ENCODE measurements around the gene PNPLA7. TPM values are rescaled to one million over a fixed set of nuclear protein-coding genes. Genes with fewer than 3 reads are reported as not detected.
A peak's percentile ranks its signal among the peaks of the same experiment; 100 is the strongest.
"Not testable (repeated sequence)": the region's sequence is repeated elsewhere in the genome, so short reads cannot be mapped to it uniquely, and the experiment has no call there.

PNPLA7 gene
- total and polyA plus RNA-seq, 10 donors = 5.1 to 22.7 (median 10.7) TPM

DNA sequence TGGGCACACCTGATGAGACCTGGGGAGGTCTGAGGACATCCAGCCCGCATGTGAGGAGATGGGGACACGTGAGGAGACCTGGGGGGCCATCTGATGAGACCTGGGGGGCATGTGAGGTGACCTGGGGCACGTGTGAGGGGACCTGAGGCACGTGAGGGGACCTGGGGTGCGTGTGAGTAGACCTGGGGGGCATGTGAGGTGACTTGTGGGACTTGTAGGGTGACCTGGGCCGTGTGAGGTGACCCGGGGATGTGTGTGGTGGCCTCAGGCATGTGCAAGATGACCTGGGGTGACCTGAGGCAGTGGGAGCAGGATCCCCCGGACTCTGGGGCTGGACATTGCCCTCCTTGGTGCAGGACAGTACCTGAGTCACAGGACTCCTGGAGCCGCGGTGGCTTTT lies 30.6 kb downstream of the PNPLA7 start:
- no peaks in the 10 kb centered on the region for H3K27me3 ChIP-seq (replicated peaks in 1 of 7)
- no peak overlapping the region for H3K27ac ChIP-seq
- TF ChIP-seq POLR2AphosphoS5 (IDR thresholded peaks at IDR 0.05) (no peak), POLR2A (IDR thresholded peaks at IDR 0.05) (no peak)
- TF ChIP-seq, protein P1, sequence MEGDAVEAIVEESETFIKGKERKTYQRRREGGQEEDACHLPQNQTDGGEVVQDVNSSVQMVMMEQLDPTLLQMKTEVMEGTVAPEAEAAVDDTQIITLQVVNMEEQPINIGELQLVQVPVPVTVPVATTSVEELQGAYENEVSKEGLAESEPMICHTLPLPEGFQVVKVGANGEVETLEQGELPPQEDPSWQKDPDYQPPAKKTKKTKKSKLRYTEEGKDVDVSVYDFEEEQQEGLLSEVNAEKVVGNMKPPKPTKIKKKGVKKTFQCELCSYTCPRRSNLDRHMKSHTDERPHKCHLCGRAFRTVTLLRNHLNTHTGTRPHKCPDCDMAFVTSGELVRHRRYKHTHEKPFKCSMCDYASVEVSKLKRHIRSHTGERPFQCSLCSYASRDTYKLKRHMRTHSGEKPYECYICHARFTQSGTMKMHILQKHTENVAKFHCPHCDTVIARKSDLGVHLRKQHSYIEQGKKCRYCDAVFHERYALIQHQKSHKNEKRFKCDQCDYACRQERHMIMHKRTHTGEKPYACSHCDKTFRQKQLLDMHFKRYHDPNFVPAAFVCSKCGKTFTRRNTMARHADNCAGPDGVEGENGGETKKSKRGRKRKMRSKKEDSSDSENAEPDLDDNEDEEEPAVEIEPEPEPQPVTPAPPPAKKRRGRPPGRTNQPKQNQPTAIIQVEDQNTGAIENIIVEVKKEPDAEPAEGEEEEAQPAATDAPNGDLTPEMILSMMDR (IDR thresholded peaks at IDR 0.05 in 8 of 11, conservative IDR thresholded peaks at IDR 0.05 in 3 of 11) = no peak
- no peak for DNase-seq
- peaks cover 0 to 7% (median 0%) of the 10 kb centered on the region in 6 donors for H3K4me1 ChIP-seq
- H3K36me3 ChIP-seq = peaks cover 0 to 14% (median 0%) of the 10 kb centered on the region in 6 donors
- WGBS, 5 donors = 75 to 93% (median 83%) methylated on average over 10 of the region's 10 CpGs
- intact Hi-C loops (cut with DNase I; ENCODE audit: low total_unique reads) = no loop called here
- no peaks in the 10 kb centered on the region for H3K9me3 ChIP-seq
- H3K4me3 ChIP-seq = no peak overlapping the region

DNA sequence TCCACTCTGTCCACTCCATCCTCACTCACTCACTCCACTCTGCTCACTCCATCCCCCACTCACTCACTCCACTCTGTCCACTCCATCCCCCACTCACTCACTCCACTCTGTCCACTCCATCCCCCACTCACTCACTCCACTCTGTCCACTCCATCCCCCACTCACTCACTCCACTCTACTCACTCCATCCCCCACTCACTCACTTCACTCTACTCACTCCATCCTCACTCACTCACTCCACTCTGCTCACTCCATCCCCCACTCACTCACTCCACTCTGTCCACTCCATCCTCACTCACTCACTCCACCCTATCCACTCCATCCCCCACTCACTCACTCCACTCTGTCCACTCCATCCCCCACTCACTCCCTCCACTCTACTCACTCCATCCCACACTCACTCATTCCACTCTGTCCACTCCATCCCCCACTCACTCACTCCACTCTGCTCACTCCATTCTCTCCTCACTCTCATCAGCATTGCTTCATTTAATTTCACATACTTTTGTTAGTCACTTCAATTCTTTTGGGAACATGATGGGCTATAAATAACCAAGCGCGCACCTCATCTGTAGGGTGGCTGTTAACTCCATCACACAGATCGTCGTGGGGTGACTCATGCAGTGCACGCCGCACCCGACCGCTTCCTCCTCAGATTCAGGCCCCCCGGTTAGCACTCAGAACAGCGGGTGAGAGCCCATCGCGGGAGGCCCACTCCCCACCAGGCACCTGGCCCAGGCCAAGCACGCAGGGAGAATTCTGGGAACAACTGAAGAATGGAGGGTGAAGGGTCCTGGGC lies 31.3 kb downstream of the PNPLA7 start:
- DNase-seq; H3K4me3 ChIP-seq; intact Hi-C loops (cut with DNase I; ENCODE audit: low total_unique reads); H3K27me3 ChIP-seq (replicated peaks in 1 of 7); H3K36me3 ChIP-seq; H3K27ac ChIP-seq; H3K4me1 ChIP-seq; H3K9me3 ChIP-seq: not testable (repeated sequence)
- 83 to 93% (median 91%) methylated on average over 12 to 13 of the region's 13 CpGs for WGBS, 5 donors

DNA sequence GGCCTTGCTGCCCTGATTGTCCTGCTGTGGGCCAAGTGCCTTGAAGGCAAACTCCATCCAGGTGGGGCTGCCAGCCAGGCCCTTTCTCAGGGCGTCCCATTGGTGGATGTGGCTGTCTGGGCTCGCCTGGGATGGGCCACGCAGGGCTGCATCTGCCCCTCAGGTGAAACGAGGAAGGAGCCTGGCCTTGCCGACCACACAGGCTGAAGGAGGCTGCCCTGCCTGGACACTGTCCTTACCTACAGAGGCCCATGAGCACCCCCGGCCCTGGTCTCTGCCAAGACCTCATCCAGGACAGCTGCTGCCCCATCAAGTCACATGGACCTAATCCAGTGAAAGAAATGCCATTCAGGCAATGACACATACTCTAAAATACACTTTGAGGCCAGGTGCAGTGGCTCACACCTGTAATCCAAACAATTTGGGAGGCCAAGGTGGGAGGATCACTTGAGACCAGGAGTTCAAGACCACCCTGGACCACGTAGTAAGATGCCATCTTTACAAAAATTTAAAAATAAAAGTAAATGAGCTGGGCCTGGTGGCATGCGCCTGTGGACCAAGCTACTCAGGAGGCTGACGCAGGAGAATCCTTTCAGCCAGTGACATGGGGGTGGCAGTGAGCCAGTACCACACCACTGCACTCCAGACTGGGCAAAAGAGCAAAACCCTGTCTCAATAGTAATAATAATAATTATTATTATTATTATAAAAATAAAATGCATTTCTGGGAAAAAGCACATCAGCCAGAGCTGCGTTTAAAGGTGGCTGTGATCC lies 33.9 kb downstream of the PNPLA7 start:
- TF ChIP-seq POLR2A (IDR thresholded peaks at IDR 0.05) (no peak), POLR2AphosphoS5 (IDR thresholded peaks at IDR 0.05) (no peak)
- TF ChIP-seq, protein P1 (IDR thresholded peaks at IDR 0.05 in 8 of 11, conservative IDR thresholded peaks at IDR 0.05 in 3 of 11) = no peak
- intact Hi-C loops (cut with DNase I; ENCODE audit: low total_unique reads) = no loop called here
- H3K36me3 ChIP-seq = peaks cover 0 to 5% (median 0%) of the 10 kb centered on the region in 6 donors
- H3K27ac ChIP-seq = no peak overlapping the region
- WGBS, 5 donors = 77 to 91% (median 84%) methylated on average over 5 to 10 of the region's 10 CpGs
- no peak overlapping the region for H3K4me3 ChIP-seq
- H3K27me3 ChIP-seq (replicated peaks in 1 of 7) = no peaks in the 10 kb centered on the region
- no peak for DNase-seq
- H3K9me3 ChIP-seq = no peaks in the 10 kb centered on the region
- H3K4me1 ChIP-seq = peaks cover 0 to 7% (median 0%) of the 10 kb centered on the region in 6 donors

DNA sequence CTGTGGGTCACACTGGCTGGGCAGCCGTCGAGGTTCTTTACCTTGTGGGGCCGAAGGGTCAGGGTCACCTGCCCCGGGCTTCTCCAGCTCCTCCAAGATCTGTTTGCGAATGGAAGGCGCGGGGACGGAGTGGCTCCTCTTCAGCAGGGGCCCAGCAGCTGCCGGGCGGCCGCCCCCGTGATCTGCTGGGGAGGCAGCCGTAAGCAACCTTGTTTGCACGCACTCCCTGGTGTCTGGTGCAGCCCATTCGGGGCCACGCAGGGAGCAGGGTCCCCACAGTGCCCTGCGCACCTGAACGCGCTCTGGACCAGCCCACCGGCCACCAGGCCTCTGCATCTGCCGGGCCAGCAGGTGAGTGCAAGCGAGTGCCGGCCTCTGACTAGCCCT lies 34.9 kb downstream of the PNPLA7 start:
- intact Hi-C loops (cut with DNase I; ENCODE audit: low total_unique reads) = no loop called here
- DNase-seq = peak; percentile 52
- WGBS, 5 donors = 89 to 93% (median 91%) methylated on average over 8 to 23 of the region's 23 CpGs

More for the DNA sequence above, 34.9 kb downstream of the PNPLA7 start:
- H3K27ac ChIP-seq = no peak overlapping the region
- H3K27me3 ChIP-seq (replicated peaks in 1 of 7) = no peaks in the 10 kb centered on the region
- no peaks in the 10 kb centered on the region for H3K9me3 ChIP-seq
- no peaks in the 10 kb centered on the region for H3K4me1 ChIP-seq
- H3K36me3 ChIP-seq = peaks cover 0 to 5% (median 0%) of the 10 kb centered on the region in 6 donors
- TF ChIP-seq POLR2A (IDR thresholded peaks at IDR 0.05) (no peak), POLR2AphosphoS5 (IDR thresholded peaks at IDR 0.05) (no peak)
- TF ChIP-seq, protein P1 (IDR thresholded peaks at IDR 0.05 in 8 of 11, conservative IDR thresholded peaks at IDR 0.05 in 3 of 11) = no peak
- H3K4me3 ChIP-seq = no peak overlapping the region

All from spleen (tissue), 11 donors.